H1 (cell line): Measurements from ENCODE around the gene GSAP. TPM values are rescaled to one million over a fixed set of nuclear protein-coding genes. Genes with fewer than 3 reads are reported as not detected.

Source experiments
- CTCF ChIA-PET: fragments of 300-600 bp; sonication (Branson Sonifier 250); formaldehyde crosslinking; loops from one replicate; lab custom pipeline; 2021; ENCODE audit not compliant: partially characterized antibody; lab: Charles Lee
- POLR2A ChIA-PET: fragments of 300-600 bp; sonication (Branson Sonifier 250); formaldehyde crosslinking; loops from one replicate; lab custom pipeline; 2021; ENCODE audit warnings: inconsistent platforms; ENCODE audit not compliant: partially characterized antibody; lab: Charles Lee
- DNase-seq, 2 experiments: peaks; one replicate each; pipeline versions ENCODE4 v3.0.0 to v3.0.0-alpha.2; 2010 to 2022; ENCODE audit warnings: low spot score in 2 of 2, low read depth in 1 of 2, mixed read lengths in 1 of 2
- FAIRE-seq: peaks from 2 replicates; lab custom pipeline; 2011; peaks lifted over from hg19 to GRCh38; lab: Jason Lieb, UNC
- H2AFZ ChIP-seq: 2 replicates; pipeline ENCODE4 v1.8.1; 2012; ENCODE audit warnings: low read length, inconsistent platforms
- H2AK5ac ChIP-seq: 2 replicates; pipeline ENCODE4 v1.6.1; 2013; ENCODE audit warnings: low read depth, low read length
- H2BK120ac ChIP-seq: replicated peaks from 2 replicates; pipeline ENCODE3; 2013; ENCODE audit warnings: low read depth, low read length, inconsistent platforms
- H2BK12ac ChIP-seq: 2 replicates; pipeline ENCODE4 v1.6.1; 2013; ENCODE audit warnings: low read depth, low read length
- H2BK15ac ChIP-seq: 2 replicates; pipeline ENCODE4 v1.6.1; 2013; ENCODE audit warnings: low read length
- H2BK20ac ChIP-seq: 2 replicates; pipeline ENCODE4 v1.6.1; 2013; ENCODE audit warnings: low read length
- H2BK5ac ChIP-seq: 2 replicates; pipeline ENCODE4 v1.6.1; 2013; ENCODE audit warnings: low read depth, low read length
- H3K14ac ChIP-seq: 2 replicates; pipeline ENCODE4 v1.6.1; 2013; ENCODE audit warnings: inconsistent platforms; ENCODE audit not compliant: insufficient read length
- H3K18ac ChIP-seq: 2 replicates; pipeline ENCODE4 v1.6.1; 2013; ENCODE audit warnings: low read length; ENCODE audit errors: extremely low read depth
- H3K23ac ChIP-seq: 2 replicates; pipeline ENCODE4 v1.6.1; 2013; ENCODE audit warnings: inconsistent platforms; ENCODE audit not compliant: insufficient read length
- H3K23me2 ChIP-seq: 2 replicates; pipeline ENCODE4 v1.6.1; 2013; ENCODE audit warnings: low read depth, low read length
- H3K27ac ChIP-seq: 2 replicates; pipeline ENCODE4 v1.6.1; 2011; ENCODE audit warnings: low read depth, low read length, inconsistent platforms
- H3K27me3 ChIP-seq, 4 experiments: replicated peaks in 1 of 4; 1 replicate in 1 of 4; 2 replicates in 3 of 4; pipeline versions ENCODE4 v1.6.1 to v1.8.1; 2011 to 2013; ENCODE audit warnings: low read length in 3 of 4, mild to moderate bottlenecking in 3 of 4, inconsistent platforms in 2 of 4, mixed read lengths in 2 of 4, moderate library complexity in 1 of 4; ENCODE audit not compliant: control insufficient read depth in 3 of 4, insufficient read depth in 3 of 4; ENCODE audit errors: extremely low read depth in 1 of 4
- H3K36me3 ChIP-seq, 4 experiments: 2 replicates each; pipeline versions ENCODE4 v1.6.1 to v1.8.1; 2011 to 2013; ENCODE audit warnings: mild to moderate bottlenecking in 4 of 4, low read length in 3 of 4, moderate library complexity in 2 of 4, control low read depth in 1 of 4, inconsistent platforms in 1 of 4; ENCODE audit not compliant: insufficient read depth in 4 of 4, control insufficient read depth in 2 of 4
- H3K4ac ChIP-seq: replicated peaks from 2 replicates; pipeline ENCODE3; 2013; ENCODE audit warnings: low read length, low read depth, mixed read lengths, inconsistent platforms; ENCODE audit not compliant: insufficient read length
- H3K4me1 ChIP-seq, 4 experiments: replicated peaks in 1 of 4; 1 replicate in 1 of 4; 2 replicates in 3 of 4; pipeline versions ENCODE4 v1.6.1 to v1.8.1; 2011 to 2013; ENCODE audit warnings: low read length in 3 of 4, inconsistent platforms in 2 of 4, mixed read lengths in 1 of 4; ENCODE audit not compliant: insufficient read depth in 4 of 4, control insufficient read depth in 3 of 4
- H3K4me2 ChIP-seq, 2 experiments: 2 replicates each; pipeline versions ENCODE4 v1.6.1 to v1.8.1; 2011 to 2013; ENCODE audit warnings: low read depth in 2 of 2, low read length in 2 of 2, control low read depth in 1 of 2, inconsistent platforms in 1 of 2, mild to moderate bottlenecking in 1 of 2; ENCODE audit not compliant: insufficient read depth in 1 of 2
- H3K4me3 ChIP-seq, 4 experiments: fragments of 200-600, 300-600 bp in 1 of 4; sonication (generic), shearing (Covaris generic), sonication (Bioruptor Twin) in 1 of 4; 2 replicates each; pipeline versions ENCODE4 v1.5.1 to v1.8.1; 2011 to 2016; ENCODE audit warnings: low read length in 4 of 4, low read depth in 3 of 4, control low read depth in 2 of 4, inconsistent platforms in 2 of 4, mild to moderate bottlenecking in 2 of 4, mixed read lengths in 1 of 4, moderate library complexity in 1 of 4; ENCODE audit not compliant: insufficient read depth in 2 of 4; ENCODE audit errors: extremely low read depth in 1 of 4
- H3K56ac ChIP-seq: replicated peaks from 2 replicates; pipeline ENCODE3; 2013; ENCODE audit warnings: low read depth, mild to moderate bottlenecking, mixed read lengths, low read length, inconsistent platforms; ENCODE audit not compliant: insufficient read length
- H3K79me1 ChIP-seq: 2 replicates; pipeline ENCODE4 v1.6.1; 2013; ENCODE audit warnings: low read depth, low read length, control low read depth
- H3K79me2 ChIP-seq, 2 experiments: 2 replicates each; pipeline versions ENCODE4 v1.6.1 to v1.8.1; 2012 to 2013; ENCODE audit warnings: low read length in 2 of 2, mild to moderate bottlenecking in 2 of 2, inconsistent platforms in 1 of 2; ENCODE audit not compliant: insufficient read depth in 2 of 2, control insufficient read depth in 1 of 2
- H3K9ac ChIP-seq, 4 experiments: replicated peaks in 1 of 4; 1 replicate in 1 of 4; 2 replicates in 3 of 4; pipeline versions ENCODE4 v1.6.1 to v1.8.1; 2011 to 2013; ENCODE audit warnings: low read depth in 3 of 4, low read length in 3 of 4, control low read depth in 2 of 4, mild to moderate bottlenecking in 2 of 4, moderate library complexity in 2 of 4, inconsistent platforms in 1 of 4; ENCODE audit errors: extremely low read depth in 1 of 4
- H3K9me3 ChIP-seq, 2 experiments: 2 replicates each; pipeline versions ENCODE4 v1.6.1 to v1.8.1; 2012 to 2013; ENCODE audit warnings: mild to moderate bottlenecking in 2 of 2, moderate library complexity in 2 of 2, control low read depth in 1 of 2, inconsistent platforms in 1 of 2, low read depth in 1 of 2, low read length in 1 of 2, mixed read lengths in 1 of 2; ENCODE audit not compliant: insufficient read depth in 2 of 2
- H4K20me1 ChIP-seq, 2 experiments: replicated peaks in 1 of 2; 2 replicates each; pipeline versions ENCODE3 to v1.8.1; 2011 to 2013; ENCODE audit warnings: inconsistent platforms in 2 of 2, low read length in 2 of 2, mild to moderate bottlenecking in 1 of 2; ENCODE audit not compliant: insufficient read depth in 2 of 2, control insufficient read depth in 1 of 2
- H4K5ac ChIP-seq: 2 replicates; pipeline ENCODE4 v1.6.1; 2013; ENCODE audit warnings: low read length, low read depth, mixed read lengths, inconsistent platforms; ENCODE audit not compliant: insufficient read length
- H4K8ac ChIP-seq: 2 replicates; pipeline ENCODE4 v1.8.0; 2013; ENCODE audit warnings: mild to moderate bottlenecking, moderate library complexity, low read length, inconsistent platforms; ENCODE audit not compliant: insufficient read depth; ENCODE audit errors: extremely low read depth
- H4K91ac ChIP-seq: replicated peaks from 2 replicates; pipeline ENCODE3; 2013; ENCODE audit warnings: low read length, mixed read lengths, inconsistent platforms; ENCODE audit not compliant: insufficient read length
- BRCA1 ChIP-seq: IDR thresholded peaks from 2 replicates; pipeline ENCODE4 v1.6.1; 2012; ENCODE audit warnings: low read depth, low read length, improper control_type of control experiment
- JUND ChIP-seq: IDR thresholded peaks from 2 replicates; pipeline ENCODE4 v1.6.1; 2011; ENCODE audit warnings: mild to moderate bottlenecking, improper control_type of control experiment, low read length
- RNF2 ChIP-seq: fragments of 200-900, 300-1000 bp; sonication (generic); IDR thresholded peaks from 2 replicates; pipeline ENCODE4 v1.7.1; 2016; ENCODE audit warnings: borderline replicate concordance, low read depth, mild to moderate bottlenecking, antibody characterized with exemption, low read length; ENCODE audit not compliant: poor library complexity, severe bottlenecking; ENCODE audit errors: missing control alignments
- SRF ChIP-seq: IDR thresholded peaks from 2 replicates; pipeline ENCODE4 v1.6.1; 2011; ENCODE audit warnings: mild to moderate bottlenecking, low read depth, low read length, moderate library complexity
- TAF1 ChIP-seq: IDR thresholded peaks from 2 replicates; pipeline ENCODE4 v1.6.1; 2011; ENCODE audit warnings: mild to moderate bottlenecking, low read depth, low read length
- TCF12 ChIP-seq: IDR thresholded peaks from 2 replicates; pipeline ENCODE4 v1.6.1; 2011; ENCODE audit warnings: low read depth, mild to moderate bottlenecking, low read length
- TEAD4 ChIP-seq: IDR thresholded peaks from 2 replicates; pipeline ENCODE4 v1.6.1; 2012; ENCODE audit warnings: low read depth, low read length, inconsistent platforms, mixed read lengths
- WGBS, 2 experiments: shearing (Covaris generic) in 1 of 2; methylation state at CpG; one replicate each; pipeline versions ENCODE4 v1.1.6 to v1.1.7; 2013 to 2015; ENCODE audit warnings: low lambda C conversion rate in 2 of 2, mixed read lengths in 2 of 2, inconsistent platforms in 1 of 2, low coverage in 1 of 2, missing lambda C conversion rate in 1 of 2; ENCODE audit not compliant: insufficient replicate concordance in 2 of 2, insufficient coverage in 1 of 2, insufficient read length in 1 of 2; ENCODE audit errors: extremely low coverage in 1 of 2, missing lambda C conversion rate in 1 of 2; 5-methylcytosine and 5-hydroxymethylcytosine counted together
- polyA plus RNA-seq, 7 experiments: library from polyadenylated mRNA; depleted of rRNA in 3 of 7; stranded (reverse) in 5 of 7; unstranded in 2 of 7; fragments of >200 nt in 5 of 7; fragments of 200-250 nt in 2 of 7; gene quantifications; 1 replicate in 5 of 7; 2 replicates in 1 of 7; 4 replicates in 1 of 7; pipeline versions ENCODE4 v1.2.1 to v1.2.3, GENCODE V29; 2011 to 2013; ENCODE audit warnings: missing spikeins in 2 of 7, mixed read lengths in 2 of 7
- total RNA-seq: library from RNA; stranded (reverse); fragmentation: NEBNext Ultra II Directional; extraction: Animal tissue kit (Norgen Biotek cat#: 25700); gene quantifications from 2 replicates; pipeline ENCODE4 v1.2.1, GENCODE V29; 2021

GSAP gene
- total and polyA plus RNA-seq, 2 of the 8 experiments (the other 6 are each of a cell fraction or from before 2014, with no cell fraction given), result 0.93 to 2.1 TPM

DNA sequence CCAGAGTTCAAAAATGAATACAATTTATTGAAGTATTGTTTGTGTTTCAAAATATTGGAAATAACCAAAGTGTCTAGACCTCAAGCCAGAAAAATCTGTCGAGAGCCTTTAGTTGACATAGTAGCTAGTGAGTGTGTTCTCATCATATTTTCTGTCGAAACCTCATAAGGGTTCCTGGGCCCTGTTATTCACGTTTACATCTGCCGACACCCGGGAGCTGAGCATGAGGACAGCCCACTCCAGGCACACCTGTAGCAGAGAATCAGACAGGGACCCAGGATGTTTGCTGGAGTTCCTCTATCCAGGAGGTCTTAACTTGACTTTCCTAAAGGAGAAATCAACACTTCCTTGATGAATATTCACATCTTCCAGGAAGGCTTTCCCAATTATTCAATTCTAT is 144.4 kb downstream of the GSAP start:
- FAIRE-seq (no peak), DNase-seq (no peak)
- Histone ChIP-seq H3K56ac (no peak overlapping the region), H3K18ac (no peak overlapping the region), H3K4me3 (no peak overlapping the region), H2BK5ac (no peak overlapping the region), H2BK15ac (no peak overlapping the region), H3K23ac (no peak overlapping the region), H3K4me1 (no peaks in the 10 kb centered on the region), H4K20me1 (no peaks in the 10 kb centered on the region), H3K27me3 (no peaks in the 10 kb centered on the region), H4K91ac (no peak overlapping the region), H4K8ac (no peak overlapping the region), H2AFZ (no peak overlapping the region), H2AK5ac (no peak overlapping the region), H3K4me2 (no peak overlapping the region), H3K23me2 (no peaks in the 10 kb centered on the region), H3K9me3 (no peaks in the 10 kb centered on the region), H2BK120ac (no peak overlapping the region), H3K14ac (no peak overlapping the region), H2BK20ac (no peak overlapping the region), H2BK12ac (no peak overlapping the region), H4K5ac (no peak overlapping the region), H3K4ac (no peak overlapping the region), H3K36me3 (no peaks in the 10 kb centered on the region), H3K27ac (no peak overlapping the region), H3K79me1 (no peaks in the 10 kb centered on the region), H3K9ac (no peak overlapping the region), H3K79me2 (no peaks in the 10 kb centered on the region)
- CTCF ChIA-PET, result no interaction called here
- no peak for TF ChIP-seq SRF
- TF ChIP-seq BRCA1, result no peak
- TF ChIP-seq TCF12, result no peak
- TF ChIP-seq TEAD4, result no peak
- no peak for TF ChIP-seq RNF2
- no peak for TF ChIP-seq TAF1
- TF ChIP-seq JUND, result no peak
- POLR2A ChIA-PET, result no interaction called here
- 91% methylated on average over 5 of the region's 5 CpGs; no CpG with 5 or more reads in 1 of the 2 experiments for WGBS, 2 experiments
